HG03060 (cell line): ENCODE results near the gene BBS4.

Source experiments
- ATAC-seq: cut with Tn5 transposase; IDR thresholded peaks from one replicate; pipeline ENCODE4 v1.9.1; 2021; ENCODE audit warnings: low read depth, moderate number of reproducible peaks; ENCODE audit not compliant: unreplicated experiment

Gene BBS4

GRCh38 chr15:72754096-72754495 is 68.1 kb downstream of the BBS4 start:
- ATAC-seq: no peak

- ATAC-seq: no peak
Measured at GRCh38 chr15:72758182-72758581, 72.2 kb downstream of the BBS4 start.

GRCh38 chr15:72760590-72761260 is 74.7 kb downstream of the BBS4 start:
- no peak for ATAC-seq

- ATAC-seq: no peak
Measured at GRCh38 chr15:72764656-72765055, 78.6 kb downstream of the BBS4 start.

- ATAC-seq: no peak
Measured at GRCh38 chr15:72766025-72766424, 80.0 kb downstream of the BBS4 start.

- no peak for ATAC-seq
Measured at GRCh38 chr15:72766780-72767179, 80.8 kb downstream of the BBS4 start.

GRCh38 chr15:72770673-72771328 is 84.8 kb downstream of the BBS4 start:
- ATAC-seq: no peak

GRCh38 chr15:72771329-72771725 is 85.3 kb downstream of the BBS4 start:
- no peak for ATAC-seq

GRCh38 chr15:72774696-72775383 is 88.8 kb downstream of the BBS4 start:
- no peak for ATAC-seq

- ATAC-seq: no peak
Measured at GRCh38 chr15:72778796-72779195, 92.8 kb downstream of the BBS4 start.

- ATAC-seq: no peak
Measured at GRCh38 chr15:72781631-72782030, 95.6 kb downstream of the BBS4 start.

- ATAC-seq: no peak
Measured at GRCh38 chr15:72782274-72783003, 96.4 kb downstream of the BBS4 start.

- ATAC-seq: peak; percentile 19
Measured at GRCh38 chr15:72783004-72783639, 97.1 kb downstream of the BBS4 start.

GRCh38 chr15:72783640-72784455 is 97.8 kb downstream of the BBS4 start, which contains the start of gene ADPGK:
TSS of gene ADPGK (minus strand) at chr15:72783758. CDS start at chr15:72783691, 67 bp downstream.
- ATAC-seq: peak; percentile 49

GRCh38 chr15:72784456-72784876 is 98.5 kb downstream of the BBS4 start:
- no peak for ATAC-seq

GRCh38 chr15:72785432-72785831 is 99.4 kb downstream of the BBS4 start:
- no peak for ATAC-seq

- no peak for ATAC-seq
Measured at GRCh38 chr15:72785841-72786240, 99.8 kb downstream of the BBS4 start.

GRCh38 chr15:72786242-72786641 is 100.2 kb downstream of the BBS4 start:
- ATAC-seq: no peak

GRCh38 chr15:72786676-72787345 is 100.8 kb downstream of the BBS4 start:
- ATAC-seq: no peak
